ENCODE data around the gene DIP2C. TPM values are rescaled to one million over a fixed set of nuclear protein-coding genes. Genes with fewer than 3 reads are reported as not detected.
A peak's percentile ranks its signal among the peaks of the same experiment; 100 is the strongest.

DIP2C gene
- total and polyA plus RNA-seq, 2 donors from 2014 or later: 6.2 to 22.6 TPM

GRCh38 chr10:687583-688311 lies 1.7 kb downstream of the DIP2C start:
- DNase-seq: peak in 1 of 5 donors; percentile 68
- Histone ChIP-seq H3K27ac (ENCODE audit: low read depth in 2 of 2, low read length in 2 of 2) (peak overlapping the region; percentile 47 to 48), H3K9me3 (ENCODE audit: control insufficient read depth in 2 of 3, insufficient read depth in 1 of 3, low read length in 3 of 3) (no peaks in the 10 kb centered on the region), H3K27me3 (ENCODE audit: control insufficient read depth, insufficient read depth, low read length) (no peaks in the 10 kb centered on the region), H3K4me1 (ENCODE audit: control insufficient read depth in 2 of 3, insufficient read depth in 2 of 3, low read depth in 1 of 3, low read length in 3 of 3) (peaks cover 0 to 20% (median 11%) of the 10 kb centered on the region in 3 donors), H3K36me3 (ENCODE audit: control insufficient read depth in 2 of 3, insufficient read depth in 3 of 3, low read length in 3 of 3) (no peaks in the 10 kb centered on the region), H3K9ac (ENCODE audit: low read length in 3 of 3) (peak overlapping the region in 1 of 3 donors; percentile 62), H3K4me3 (ENCODE audit: low read length in 3 of 3) (peak overlapping the region; percentile 45 to 78 (median 75))
- intact Hi-C loops (cut with DNase I): no loop called here
- TF ChIP-seq CTCF (IDR thresholded peaks at IDR 0.05; ENCODE audit: borderline replicate concordance, extremely low read depth, insufficient read depth): no peak
- no peak for FAIRE-seq

GRCh38 chr10:686155-686931 lies 3.1 kb downstream of the DIP2C start:
- Histone ChIP-seq H3K4me3 (ENCODE audit: low read length in 3 of 3) (no peak overlapping the region), H3K9me3 (ENCODE audit: control insufficient read depth in 2 of 3, insufficient read depth in 1 of 3, low read length in 3 of 3) (no peaks in the 10 kb centered on the region), H3K9ac (ENCODE audit: low read length in 3 of 3) (no peak overlapping the region), H3K27ac (ENCODE audit: low read depth in 2 of 2, low read length in 2 of 2) (no peak overlapping the region), H3K27me3 (ENCODE audit: control insufficient read depth, insufficient read depth, low read length) (no peaks in the 10 kb centered on the region), H3K4me1 (ENCODE audit: control insufficient read depth in 2 of 3, insufficient read depth in 2 of 3, low read depth in 1 of 3, low read length in 3 of 3) (peaks cover 0 to 28% (median 13%) of the 10 kb centered on the region in 3 donors), H3K36me3 (ENCODE audit: control insufficient read depth in 2 of 3, insufficient read depth in 3 of 3, low read length in 3 of 3) (no peaks in the 10 kb centered on the region)
- no peak for TF ChIP-seq CTCF (IDR thresholded peaks at IDR 0.05; ENCODE audit: borderline replicate concordance, extremely low read depth, insufficient read depth)
- DNase-seq: peak in 1 of 5 donors; percentile 57
- FAIRE-seq: no peak
- intact Hi-C loops (cut with DNase I): no loop called here

- Histone ChIP-seq H3K4me1 (ENCODE audit: control insufficient read depth in 2 of 3, insufficient read depth in 2 of 3, low read depth in 1 of 3, low read length in 3 of 3) (peaks cover 0 to 35% (median 21%) of the 10 kb centered on the region in 3 donors), H3K27me3 (ENCODE audit: control insufficient read depth, insufficient read depth, low read length) (no peaks in the 10 kb centered on the region), H3K27ac (ENCODE audit: low read depth in 2 of 2, low read length in 2 of 2) (no peak overlapping the region), H3K9ac (ENCODE audit: low read length in 3 of 3) (no peak overlapping the region), H3K4me3 (ENCODE audit: low read length in 3 of 3) (no peak overlapping the region), H3K9me3 (ENCODE audit: control insufficient read depth in 2 of 3, insufficient read depth in 1 of 3, low read length in 3 of 3) (no peaks in the 10 kb centered on the region), H3K36me3 (ENCODE audit: control insufficient read depth in 2 of 3, insufficient read depth in 3 of 3, low read length in 3 of 3) (no peaks in the 10 kb centered on the region)
- TF ChIP-seq CTCF (IDR thresholded peaks at IDR 0.05; ENCODE audit: borderline replicate concordance, extremely low read depth, insufficient read depth): no peak
- intact Hi-C loops (cut with DNase I): no loop called here
- DNase-seq: no peak
- no peak for FAIRE-seq
These were observed 3.9 kb downstream of the DIP2C start for GRCh38 chr10:685613-686012.

All from kidney (tissue), 14 donors.